GM23338 (cell line): ENCODE measurements around the gene ABHD18. TPM values are rescaled to one million over a fixed set of nuclear protein-coding genes. Genes with fewer than 3 reads are reported as not detected.

Experiments used
- ATAC-seq: fragments of 200-7000 bp; cut with Tn5 transposase; 3 replicates; pipeline ENCODE4 v1.9.1; 2020
- DNase-seq: peaks from one replicate; pipeline ENCODE4 v3.0.0-alpha.2; 2015; ENCODE audit warnings: low spot score
- H2AFZ ChIP-seq: fragments of 200-600 bp; sonication (generic); 2 replicates; pipeline ENCODE4 v1.8.0; 2016; ENCODE audit warnings: antibody characterized with exemption, mild to moderate bottlenecking, moderate library complexity
- H3F3A ChIP-seq: fragments of 200-600 bp; sonication (generic); replicated peaks from 2 replicates; pipeline ENCODE4 v1.8.0; 2017; ENCODE audit warnings: antibody characterized with exemption, mixed run types, low read depth
- H3K27ac ChIP-seq: fragments of 200-600 bp; sonication (generic); 2 replicates; pipeline ENCODE4 v1.6.1; 2016; ENCODE audit warnings: low read depth
- H3K27me3 ChIP-seq: fragments of 200-600 bp; sonication (generic); 2 replicates; pipeline ENCODE4 v1.8.0; 2016; ENCODE audit warnings: mild to moderate bottlenecking, mixed run types, moderate library complexity; ENCODE audit not compliant: insufficient read depth
- H3K36me3 ChIP-seq: fragments of 200-600 bp; sonication (generic); 2 replicates; pipeline ENCODE4 v1.8.0; 2016; ENCODE audit warnings: mild to moderate bottlenecking; ENCODE audit not compliant: insufficient read depth
- H3K4me1 ChIP-seq: fragments of 200-600 bp; sonication (generic); 2 replicates; pipeline ENCODE4 v1.8.0; 2016; ENCODE audit warnings: mild to moderate bottlenecking, moderate library complexity; ENCODE audit not compliant: insufficient read depth
- H3K4me2 ChIP-seq: fragments of 200-600 bp; sonication (generic); 2 replicates; pipeline ENCODE4 v1.7.1; 2017; ENCODE audit warnings: mixed run types
- H3K4me3 ChIP-seq: fragments of 200-600 bp; sonication (generic); 2 replicates; pipeline ENCODE4 v1.6.1; 2016; ENCODE audit warnings: mixed run types
- H3K79me2 ChIP-seq: fragments of 200-600 bp; sonication (generic); replicated peaks from 2 replicates; pipeline ENCODE4 v1.8.0; 2017; ENCODE audit warnings: mild to moderate bottlenecking; ENCODE audit not compliant: insufficient read depth
- H3K9me2 ChIP-seq: fragments of 200-600 bp; sonication (generic); 2 replicates; pipeline ENCODE4 v1.8.0; 2017; ENCODE audit not compliant: insufficient read depth
- H4K20me1 ChIP-seq: fragments of 200-600 bp; sonication (generic); replicated peaks from 2 replicates; pipeline ENCODE4 v1.8.0; 2017; ENCODE audit warnings: mild to moderate bottlenecking; ENCODE audit not compliant: insufficient read depth
- H3K27ac Mint-ChIP-seq: 2 replicates; pipeline ENCODE4 v1.8.0; 2020; ENCODE audit warnings: inconsistent platforms, mild to moderate bottlenecking, moderate library complexity, mixed read lengths
- H3K27me3 Mint-ChIP-seq: 3 replicates; pipeline ENCODE4 v1.8.0; 2022; ENCODE audit warnings: low read depth, mild to moderate bottlenecking, moderate library complexity, mixed read lengths, inconsistent platforms; ENCODE audit not compliant: insufficient read depth, poor library complexity
- H3K36me3 Mint-ChIP-seq: 3 replicates; pipeline ENCODE4 v1.8.0; 2021; ENCODE audit warnings: low read depth, mild to moderate bottlenecking, inconsistent platforms, moderate library complexity, mixed read lengths
- H3K4me1 Mint-ChIP-seq: 3 replicates; pipeline ENCODE4 v1.8.0; 2020; ENCODE audit warnings: mild to moderate bottlenecking, inconsistent platforms, mixed read lengths
- H3K4me3 Mint-ChIP-seq: 3 replicates; pipeline ENCODE4 v1.8.0; 2021; ENCODE audit warnings: moderate library complexity, mild to moderate bottlenecking, inconsistent platforms, mixed read lengths
- H3K9me3 Mint-ChIP-seq: 3 replicates; pipeline ENCODE4 v1.8.0; 2020; ENCODE audit warnings: moderate library complexity, mild to moderate bottlenecking, inconsistent platforms, mixed read lengths
- CREB1 ChIP-seq: fragments of 250-450 bp; sonication (Bioruptor Pico); IDR thresholded peaks from 2 replicates; pipeline ENCODE4 v1.5.0; 2020; ENCODE audit warnings: low read depth, mild to moderate bottlenecking, moderate library complexity
- EZH2 ChIP-seq: fragments of 200-600 bp; sonication (generic); IDR thresholded peaks from one replicate; pipeline ENCODE4 v1.8.0; 2017; ENCODE audit warnings: antibody characterized with exemption, mild to moderate bottlenecking, low read depth; ENCODE audit not compliant: unreplicated experiment
- JUNB ChIP-seq: IDR thresholded peaks from one replicate; pipeline ENCODE4 v1.6.1; 2016; ENCODE audit warnings: antibody characterized with exemption; ENCODE audit not compliant: unreplicated experiment
- NANOG ChIP-seq: IDR thresholded peaks from 2 replicates; pipeline ENCODE4 v1.6.1; 2016; ENCODE audit warnings: antibody characterized with exemption, borderline replicate concordance
- STAT1 ChIP-seq: IDR thresholded peaks from one replicate; pipeline ENCODE4 v1.6.1; 2016; ENCODE audit warnings: antibody characterized with exemption; ENCODE audit not compliant: unreplicated experiment
- ZNF331 ChIP-seq: fragments of 250-450 bp; sonication (Bioruptor Pico); IDR thresholded peaks from 2 replicates; pipeline ENCODE4 v1.5.0; 2020; ENCODE audit warnings: low read depth, mild to moderate bottlenecking, moderate library complexity
- polyA plus RNA-seq: library from polyadenylated mRNA; unstranded; fragments of >200 nt; fragmentation: Nextera tagmentation; extraction: Ambion mirVana; gene quantifications from 2 replicates; pipeline ENCODE4 v1.2.1, GENCODE V29; 2016
- total RNA-seq: library from RNA; depleted of rRNA; stranded (reverse); fragments of >200 nt; shearing (Covaris generic); gene quantifications from 2 replicates; pipeline ENCODE4 v1.2.3, GENCODE V29; 2014
- TF ChIP-seq, protein P1 (sequence below): IDR thresholded peaks from one replicate; pipeline ENCODE4 v1.6.1; 2018; ENCODE audit warnings: antibody characterized with exemption; ENCODE audit not compliant: unreplicated experiment
- TF ChIP-seq, protein P2 (sequence below): IDR thresholded peaks from 2 replicates; pipeline ENCODE4 v1.6.1; 2016; ENCODE audit warnings: antibody characterized with exemption
- TF ChIP-seq, protein P3 (sequence below): fragments of 250-450 bp; sonication (Bioruptor Pico); IDR thresholded peaks from 2 replicates; pipeline ENCODE4 v1.5.0; 2020; ENCODE audit warnings: mild to moderate bottlenecking, moderate library complexity

The ABHD18 gene
- total and polyA plus RNA-seq, 2 experiments from 2014 or later = 7.2 to 18.6 TPM

DNA sequence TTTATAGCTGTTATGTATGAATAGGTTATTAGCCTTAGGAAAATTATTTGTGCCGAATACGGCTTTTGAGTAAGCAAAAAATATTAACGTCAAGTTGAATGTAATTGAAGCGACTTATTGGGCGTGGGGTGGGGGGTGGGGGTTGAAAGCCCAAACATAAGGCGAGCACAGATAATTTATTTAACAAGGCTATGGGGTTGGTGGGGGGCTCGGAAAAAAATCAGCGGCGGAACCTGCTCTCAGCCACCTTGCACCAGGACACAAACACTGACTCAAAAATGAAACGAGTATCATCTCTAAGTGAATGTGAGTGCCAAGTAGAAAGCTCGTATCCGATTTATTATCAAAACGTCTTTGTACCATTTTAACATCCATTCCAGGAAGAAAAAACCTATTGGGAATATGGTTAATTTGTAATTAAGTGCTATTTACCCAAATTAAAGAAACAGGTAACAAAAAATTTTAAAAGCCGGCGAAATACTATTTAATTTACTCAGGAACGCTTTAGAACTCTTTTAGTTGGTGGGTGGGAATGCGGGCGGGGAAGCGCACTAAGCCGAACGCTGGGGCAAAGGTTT lies 95.0 kb downstream of the ABHD18 start:
- DNase-seq (no peak), ATAC-seq (no peak)
- Mint-ChIP-seq H3K4me1 (peaks cover 19% of the 10 kb centered on the region), H3K27ac (peak overlapping the region; percentile 96), H3K4me3 (peak overlapping the region; percentile 81), H3K36me3 (no peaks in the 10 kb centered on the region; the same call in 2 of the 3 replicates), H3K27me3 (peaks cover 14% of the 10 kb centered on the region), H3K9me3 (no peaks in the 10 kb centered on the region)
- peaks cover 11% of the 10 kb centered on the region for H3F3A ChIP-seq
- H3K27me3 ChIP-seq = no peaks in the 10 kb centered on the region
- peaks cover 3% of the 10 kb centered on the region; the same call in 1 of the 2 replicates for H4K20me1 ChIP-seq
- H3K4me1 ChIP-seq = peaks cover 13% of the 10 kb centered on the region; the same call in 1 of the 2 replicates
- peak overlapping the region; percentile 92 for H3K4me3 ChIP-seq
- H3K36me3 ChIP-seq = no peaks in the 10 kb centered on the region
- no peak overlapping the region for H2AFZ ChIP-seq
- H3K9me2 ChIP-seq = no peaks in the 10 kb centered on the region
- TF ChIP-seq ZNF331 (CRISPR knock-in tag) (no peak), JUNB (no peak), EZH2 (no peak), NANOG (no peak), CREB1 (CRISPR knock-in tag) (no peak), STAT1 (no peak)
- TF ChIP-seq, protein P1, sequence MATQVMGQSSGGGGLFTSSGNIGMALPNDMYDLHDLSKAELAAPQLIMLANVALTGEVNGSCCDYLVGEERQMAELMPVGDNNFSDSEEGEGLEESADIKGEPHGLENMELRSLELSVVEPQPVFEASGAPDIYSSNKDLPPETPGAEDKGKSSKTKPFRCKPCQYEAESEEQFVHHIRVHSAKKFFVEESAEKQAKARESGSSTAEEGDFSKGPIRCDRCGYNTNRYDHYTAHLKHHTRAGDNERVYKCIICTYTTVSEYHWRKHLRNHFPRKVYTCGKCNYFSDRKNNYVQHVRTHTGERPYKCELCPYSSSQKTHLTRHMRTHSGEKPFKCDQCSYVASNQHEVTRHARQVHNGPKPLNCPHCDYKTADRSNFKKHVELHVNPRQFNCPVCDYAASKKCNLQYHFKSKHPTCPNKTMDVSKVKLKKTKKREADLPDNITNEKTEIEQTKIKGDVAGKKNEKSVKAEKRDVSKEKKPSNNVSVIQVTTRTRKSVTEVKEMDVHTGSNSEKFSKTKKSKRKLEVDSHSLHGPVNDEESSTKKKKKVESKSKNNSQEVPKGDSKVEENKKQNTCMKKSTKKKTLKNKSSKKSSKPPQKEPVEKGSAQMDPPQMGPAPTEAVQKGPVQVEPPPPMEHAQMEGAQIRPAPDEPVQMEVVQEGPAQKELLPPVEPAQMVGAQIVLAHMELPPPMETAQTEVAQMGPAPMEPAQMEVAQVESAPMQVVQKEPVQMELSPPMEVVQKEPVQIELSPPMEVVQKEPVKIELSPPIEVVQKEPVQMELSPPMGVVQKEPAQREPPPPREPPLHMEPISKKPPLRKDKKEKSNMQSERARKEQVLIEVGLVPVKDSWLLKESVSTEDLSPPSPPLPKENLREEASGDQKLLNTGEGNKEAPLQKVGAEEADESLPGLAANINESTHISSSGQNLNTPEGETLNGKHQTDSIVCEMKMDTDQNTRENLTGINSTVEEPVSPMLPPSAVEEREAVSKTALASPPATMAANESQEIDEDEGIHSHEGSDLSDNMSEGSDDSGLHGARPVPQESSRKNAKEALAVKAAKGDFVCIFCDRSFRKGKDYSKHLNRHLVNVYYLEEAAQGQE = no peak
- TF ChIP-seq, protein P2, sequence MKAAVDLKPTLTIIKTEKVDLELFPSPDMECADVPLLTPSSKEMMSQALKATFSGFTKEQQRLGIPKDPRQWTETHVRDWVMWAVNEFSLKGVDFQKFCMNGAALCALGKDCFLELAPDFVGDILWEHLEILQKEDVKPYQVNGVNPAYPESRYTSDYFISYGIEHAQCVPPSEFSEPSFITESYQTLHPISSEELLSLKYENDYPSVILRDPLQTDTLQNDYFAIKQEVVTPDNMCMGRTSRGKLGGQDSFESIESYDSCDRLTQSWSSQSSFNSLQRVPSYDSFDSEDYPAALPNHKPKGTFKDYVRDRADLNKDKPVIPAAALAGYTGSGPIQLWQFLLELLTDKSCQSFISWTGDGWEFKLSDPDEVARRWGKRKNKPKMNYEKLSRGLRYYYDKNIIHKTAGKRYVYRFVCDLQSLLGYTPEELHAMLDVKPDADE = no peak
- TF ChIP-seq, protein P3, sequence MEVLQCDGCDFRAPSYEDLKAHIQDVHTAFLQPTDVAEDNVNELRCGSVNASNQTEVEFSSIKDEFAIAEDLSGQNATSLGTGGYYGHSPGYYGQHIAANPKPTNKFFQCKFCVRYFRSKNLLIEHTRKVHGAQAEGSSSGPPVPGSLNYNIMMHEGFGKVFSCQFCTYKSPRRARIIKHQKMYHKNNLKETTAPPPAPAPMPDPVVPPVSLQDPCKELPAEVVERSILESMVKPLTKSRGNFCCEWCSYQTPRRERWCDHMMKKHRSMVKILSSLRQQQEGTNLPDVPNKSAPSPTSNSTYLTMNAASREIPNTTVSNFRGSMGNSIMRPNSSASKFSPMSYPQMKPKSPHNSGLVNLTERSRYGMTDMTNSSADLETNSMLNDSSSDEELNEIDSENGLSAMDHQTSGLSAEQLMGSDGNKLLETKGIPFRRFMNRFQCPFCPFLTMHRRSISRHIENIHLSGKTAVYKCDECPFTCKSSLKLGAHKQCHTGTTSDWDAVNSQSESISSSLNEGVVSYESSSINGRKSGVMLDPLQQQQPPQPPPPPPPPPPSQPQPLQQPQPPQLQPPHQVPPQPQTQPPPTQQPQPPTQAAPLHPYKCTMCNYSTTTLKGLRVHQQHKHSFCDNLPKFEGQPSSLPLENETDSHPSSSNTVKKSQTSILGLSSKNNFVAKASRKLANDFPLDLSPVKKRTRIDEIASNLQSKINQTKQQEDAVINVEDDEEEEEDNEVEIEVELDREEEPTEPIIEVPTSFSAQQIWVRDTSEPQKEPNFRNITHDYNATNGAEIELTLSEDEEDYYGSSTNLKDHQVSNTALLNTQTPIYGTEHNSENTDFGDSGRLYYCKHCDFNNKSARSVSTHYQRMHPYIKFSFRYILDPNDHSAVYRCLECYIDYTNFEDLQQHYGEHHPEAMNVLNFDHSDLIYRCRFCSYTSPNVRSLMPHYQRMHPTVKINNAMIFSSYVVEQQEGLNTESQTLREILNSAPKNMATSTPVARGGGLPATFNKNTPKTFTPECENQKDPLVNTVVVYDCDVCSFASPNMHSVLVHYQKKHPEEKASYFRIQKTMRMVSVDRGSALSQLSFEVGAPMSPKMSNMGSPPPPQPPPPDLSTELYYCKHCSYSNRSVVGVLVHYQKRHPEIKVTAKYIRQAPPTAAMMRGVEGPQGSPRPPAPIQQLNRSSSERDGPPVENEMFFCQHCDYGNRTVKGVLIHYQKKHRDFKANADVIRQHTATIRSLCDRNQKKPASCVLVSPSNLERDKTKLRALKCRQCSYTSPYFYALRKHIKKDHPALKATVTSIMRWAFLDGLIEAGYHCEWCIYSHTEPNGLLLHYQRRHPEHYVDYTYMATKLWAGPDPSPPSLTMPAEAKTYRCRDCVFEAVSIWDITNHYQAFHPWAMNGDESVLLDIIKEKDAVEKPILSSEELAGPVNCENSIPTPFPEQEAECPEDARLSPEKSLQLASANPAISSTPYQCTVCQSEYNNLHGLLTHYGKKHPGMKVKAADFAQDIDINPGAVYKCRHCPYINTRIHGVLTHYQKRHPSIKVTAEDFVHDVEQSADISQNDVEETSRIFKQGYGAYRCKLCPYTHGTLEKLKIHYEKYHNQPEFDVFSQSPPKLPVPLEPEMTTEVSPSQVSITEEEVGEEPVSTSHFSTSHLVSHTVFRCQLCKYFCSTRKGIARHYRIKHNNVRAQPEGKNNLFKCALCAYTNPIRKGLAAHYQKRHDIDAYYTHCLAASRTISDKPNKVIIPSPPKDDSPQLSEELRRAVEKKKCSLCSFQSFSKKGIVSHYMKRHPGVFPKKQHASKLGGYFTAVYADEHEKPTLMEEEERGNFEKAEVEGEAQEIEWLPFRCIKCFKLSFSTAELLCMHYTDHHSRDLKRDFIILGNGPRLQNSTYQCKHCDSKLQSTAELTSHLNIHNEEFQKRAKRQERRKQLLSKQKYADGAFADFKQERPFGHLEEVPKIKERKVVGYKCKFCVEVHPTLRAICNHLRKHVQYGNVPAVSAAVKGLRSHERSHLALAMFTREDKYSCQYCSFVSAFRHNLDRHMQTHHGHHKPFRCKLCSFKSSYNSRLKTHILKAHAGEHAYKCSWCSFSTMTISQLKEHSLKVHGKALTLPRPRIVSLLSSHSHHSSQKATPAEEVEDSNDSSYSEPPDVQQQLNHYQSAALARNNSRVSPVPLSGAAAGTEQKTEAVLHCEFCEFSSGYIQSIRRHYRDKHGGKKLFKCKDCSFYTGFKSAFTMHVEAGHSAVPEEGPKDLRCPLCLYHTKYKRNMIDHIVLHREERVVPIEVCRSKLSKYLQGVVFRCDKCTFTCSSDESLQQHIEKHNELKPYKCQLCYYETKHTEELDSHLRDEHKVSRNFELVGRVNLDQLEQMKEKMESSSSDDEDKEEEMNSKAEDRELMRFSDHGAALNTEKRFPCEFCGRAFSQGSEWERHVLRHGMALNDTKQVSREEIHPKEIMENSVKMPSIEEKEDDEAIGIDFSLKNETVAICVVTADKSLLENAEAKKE (CRISPR knock-in tag) = no peak
- peak overlapping the region; percentile 90 for H3K27ac ChIP-seq
- peak overlapping the region; percentile 81 for H3K4me2 ChIP-seq
- H3K79me2 ChIP-seq = peaks cover 33% of the 10 kb centered on the region
